HuH-7 (cell line): ENCODE data around the gene PRDM11.

Experiments
- DNase-seq: peaks from one replicate; pipeline ENCODE4 v3.0.0; 2011; ENCODE audit warnings: low spot score

PRDM11 gene

DNA sequence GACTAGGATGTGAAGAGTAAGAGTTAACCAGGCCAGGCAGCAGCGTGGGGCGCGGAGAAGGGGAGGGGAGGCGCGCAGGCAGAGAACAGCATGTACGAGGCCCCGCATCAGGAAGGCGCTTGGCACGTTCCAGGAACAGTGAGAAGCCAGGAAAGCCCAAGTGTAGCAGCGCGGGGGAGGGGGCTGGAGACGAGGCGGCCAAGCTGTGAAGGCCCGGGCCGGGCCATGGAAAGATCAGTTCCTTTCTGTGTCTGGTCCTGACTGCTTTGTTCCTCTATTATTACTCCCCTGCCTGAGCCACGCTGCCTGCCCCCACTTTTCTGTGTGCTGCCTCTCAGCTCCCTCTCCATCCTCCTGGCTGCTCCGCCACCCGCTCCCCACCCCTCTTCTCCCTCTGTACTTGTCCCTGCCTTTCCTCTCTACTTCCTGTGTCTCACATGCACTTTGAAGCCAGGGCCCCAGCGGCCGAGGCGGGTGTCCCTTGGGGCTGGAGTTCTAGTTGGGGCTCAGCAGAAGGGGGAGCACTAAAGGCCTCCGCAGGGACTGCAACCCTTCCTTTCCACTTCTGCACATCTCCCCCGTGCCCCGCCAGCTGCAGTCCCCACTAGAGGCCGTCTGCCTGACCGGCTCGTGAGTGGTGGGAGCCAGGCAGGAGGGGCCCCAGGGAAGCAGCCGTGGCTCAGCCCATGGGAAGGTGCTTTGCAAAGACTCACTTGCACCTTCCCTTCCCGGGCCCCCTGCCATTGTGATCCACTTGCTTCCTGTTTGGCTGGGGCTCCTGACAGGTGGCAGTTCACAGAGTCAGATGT, 63.7 kb downstream of the PRDM11 start:
- no peak for DNase-seq

DNA sequence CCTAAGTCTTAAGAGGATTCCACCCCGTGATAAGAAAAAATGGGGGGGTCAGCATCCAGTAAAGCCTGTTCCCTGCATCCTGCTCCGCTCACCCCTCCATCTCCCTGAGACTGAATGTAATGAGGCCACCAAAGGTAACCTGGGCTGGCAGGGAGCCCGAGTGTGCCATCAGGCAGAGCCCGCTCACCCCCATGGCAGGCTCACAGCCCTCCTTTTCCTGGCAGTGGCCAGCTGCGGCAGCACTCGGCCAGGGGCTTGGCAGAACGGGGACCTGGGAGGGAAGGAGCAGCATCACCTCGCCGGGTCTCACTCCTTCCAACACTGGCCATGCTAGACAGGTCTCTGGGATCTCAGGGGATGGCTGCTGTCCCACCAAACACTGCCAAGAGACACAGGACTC, 64.4 kb downstream of the PRDM11 start:
- no peak for DNase-seq

- no peak for DNase-seq
Observed at GRCh38 chr11:45211732-45212131, 65.3 kb downstream of the PRDM11 start.

- DNase-seq = peak; percentile 49
Observed at GRCh38 chr11:45212566-45213315, 66.3 kb downstream of the PRDM11 start.

GRCh38 chr11:45213316-45213665, 66.9 kb downstream of the PRDM11 start:
- no peak for DNase-seq

DNA sequence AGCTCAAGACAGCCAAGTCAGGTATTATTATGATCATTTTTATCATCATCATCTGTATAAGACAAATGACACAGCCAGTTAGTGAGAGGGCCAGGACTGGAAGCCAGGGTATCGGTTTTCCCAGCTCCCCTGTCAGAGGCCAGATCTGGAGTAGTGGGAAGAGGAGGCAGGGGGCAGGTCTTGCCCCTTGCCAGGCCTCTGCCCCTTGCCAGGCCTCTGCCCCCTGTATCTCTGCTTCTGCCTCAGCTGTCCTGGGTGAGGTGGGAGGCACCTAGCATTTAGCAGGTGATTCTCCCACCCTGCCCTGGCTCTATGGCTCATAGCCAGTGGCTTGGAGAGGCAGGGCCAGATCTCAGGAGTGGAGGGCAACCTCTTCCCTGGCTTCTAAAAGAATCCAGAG, 67.3 kb downstream of the PRDM11 start:
- DNase-seq = no peak

GRCh38 chr11:45215098-45215865, 68.8 kb downstream of the PRDM11 start:
- DNase-seq = no peak

GRCh38 chr11:45216031-45216430, 69.6 kb downstream of the PRDM11 start:
- no peak for DNase-seq

- DNase-seq = no peak
Observed at GRCh38 chr11:45216901-45217300, 70.5 kb downstream of the PRDM11 start.

DNA sequence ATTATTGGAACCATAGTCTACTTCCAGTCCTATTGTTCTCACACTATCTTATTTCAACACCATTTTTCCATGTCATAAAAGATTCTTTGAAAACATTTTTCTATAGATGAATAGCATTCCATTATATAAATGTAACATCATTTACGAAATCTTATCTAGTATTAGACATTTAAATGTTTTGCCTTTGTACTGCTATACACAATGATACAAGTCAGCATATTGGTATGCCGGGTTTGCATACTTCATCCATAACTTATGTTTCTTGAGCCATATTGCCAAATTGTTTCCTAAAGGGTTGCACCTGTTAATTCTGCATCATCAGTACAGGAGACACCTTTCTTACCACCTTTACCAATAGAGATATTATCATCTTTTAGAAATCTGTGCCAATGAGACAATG, 71.6 kb downstream of the PRDM11 start:
- DNase-seq = no peak

GRCh38 chr11:45218705-45219104, 72.3 kb downstream of the PRDM11 start:
- no peak for DNase-seq

GRCh38 chr11:45219411-45219810, 73.0 kb downstream of the PRDM11 start:
- no peak for DNase-seq

DNA sequence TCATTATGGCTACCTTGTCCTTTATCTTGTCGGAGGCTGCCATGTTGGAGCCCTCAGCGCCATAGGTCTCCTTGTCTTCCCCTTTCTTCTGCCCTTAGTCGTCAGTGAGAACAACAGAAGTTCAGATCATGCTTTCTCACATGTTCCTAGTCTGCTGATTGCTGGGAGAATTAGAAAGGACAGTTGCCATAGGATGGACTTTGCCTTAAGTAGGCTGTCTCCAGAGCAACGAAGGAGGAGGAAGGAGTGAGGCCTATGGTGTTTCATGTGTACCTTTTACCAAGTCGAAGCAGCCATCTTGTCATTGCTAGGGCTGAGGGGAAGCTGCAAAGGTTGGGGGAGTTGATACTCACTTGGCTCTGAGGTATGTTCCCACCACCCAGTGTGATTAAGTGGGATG, 77.1 kb downstream of the PRDM11 start:
- DNase-seq = no peak

DNA sequence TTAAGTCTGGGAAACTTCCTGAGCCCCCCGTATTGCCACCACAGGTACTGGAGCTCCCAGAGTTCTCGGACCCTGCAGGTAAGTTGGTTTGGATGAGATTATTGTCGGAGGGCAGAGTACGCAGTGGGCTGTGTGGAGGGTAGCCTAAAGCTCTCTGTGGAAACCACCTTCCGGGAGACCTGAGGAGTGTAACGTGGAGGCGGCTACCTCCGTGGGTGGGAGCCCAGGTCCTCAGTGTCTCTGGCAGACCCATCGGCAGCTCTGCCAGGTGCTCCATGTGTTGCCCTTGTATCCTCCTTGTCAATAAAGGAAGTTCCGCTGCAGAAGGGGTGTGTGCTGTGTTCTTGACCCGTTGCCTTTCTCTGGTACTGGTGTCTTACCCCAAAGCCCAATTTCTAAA, 78.3 kb downstream of the PRDM11 start:
- no peak for DNase-seq

- DNase-seq = no peak
Observed at GRCh38 chr11:45225277-45225676, 78.8 kb downstream of the PRDM11 start.

DNA sequence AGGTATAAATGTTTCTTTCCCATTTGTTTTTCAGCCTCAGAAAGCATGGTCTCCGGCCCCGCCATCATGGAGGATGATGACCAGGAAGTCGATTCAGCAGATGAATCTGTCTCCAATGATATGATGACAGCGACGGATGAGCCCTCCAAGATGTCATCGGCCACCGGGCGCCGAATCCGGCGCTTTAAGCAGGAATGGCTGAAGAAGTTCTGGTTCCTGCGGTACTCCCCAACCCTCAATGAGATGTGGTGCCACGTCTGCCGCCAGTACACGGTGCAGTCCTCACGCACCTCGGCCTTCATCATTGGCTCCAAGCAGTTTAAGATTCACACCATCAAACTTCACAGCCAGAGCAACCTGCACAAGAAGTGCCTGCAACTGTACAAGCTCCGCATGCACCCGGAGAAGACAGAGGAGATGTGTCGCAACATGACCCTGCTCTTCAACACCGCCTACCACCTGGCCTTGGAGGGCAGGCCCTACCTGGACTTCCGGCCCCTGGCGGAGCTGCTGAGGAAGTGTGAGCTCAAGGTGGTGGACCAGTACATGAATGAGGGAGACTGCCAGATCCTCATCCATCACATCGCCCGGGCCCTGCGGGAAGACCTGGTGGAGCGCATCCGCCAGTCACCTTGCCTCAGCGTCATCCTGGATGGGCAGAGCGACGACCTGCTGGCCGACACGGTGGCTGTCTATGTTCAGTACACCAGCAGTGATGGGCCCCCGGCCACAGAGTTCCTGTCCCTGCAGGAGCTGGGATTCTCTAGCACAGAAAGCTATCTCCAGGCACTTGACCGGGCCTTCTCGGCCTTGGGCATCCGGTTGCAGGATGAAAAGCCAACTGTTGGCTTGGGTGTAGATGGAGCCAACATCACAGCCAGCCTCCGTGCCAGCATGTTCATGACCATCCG, 79.8 kb downstream of the PRDM11 start:
- no peak for DNase-seq

- DNase-seq = no peak
Observed at GRCh38 chr11:45226901-45227300, 80.5 kb downstream of the PRDM11 start.

DNA sequence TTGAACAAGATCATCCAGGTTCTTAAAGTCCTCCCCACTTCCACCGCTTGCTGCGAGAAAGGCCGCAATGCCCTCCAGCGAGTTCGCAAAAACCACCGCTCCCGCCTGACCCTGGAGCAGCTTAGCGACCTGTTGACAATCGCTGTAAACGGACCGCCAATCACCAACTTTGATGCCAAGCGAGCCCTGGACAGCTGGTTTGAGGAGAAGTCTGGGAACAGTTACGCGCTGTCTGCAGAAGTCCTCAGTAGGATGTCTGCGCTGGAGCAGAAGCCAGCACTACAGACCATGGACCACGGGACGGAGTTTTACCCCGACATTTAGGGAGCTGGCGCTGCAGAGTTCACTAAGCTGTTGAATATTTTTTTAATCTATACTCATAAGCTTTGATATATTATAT, 81.4 kb downstream of the PRDM11 start:
- DNase-seq = no peak

- DNase-seq = no peak
Observed at GRCh38 chr11:45229401-45230020, 83.1 kb downstream of the PRDM11 start.

DNA sequence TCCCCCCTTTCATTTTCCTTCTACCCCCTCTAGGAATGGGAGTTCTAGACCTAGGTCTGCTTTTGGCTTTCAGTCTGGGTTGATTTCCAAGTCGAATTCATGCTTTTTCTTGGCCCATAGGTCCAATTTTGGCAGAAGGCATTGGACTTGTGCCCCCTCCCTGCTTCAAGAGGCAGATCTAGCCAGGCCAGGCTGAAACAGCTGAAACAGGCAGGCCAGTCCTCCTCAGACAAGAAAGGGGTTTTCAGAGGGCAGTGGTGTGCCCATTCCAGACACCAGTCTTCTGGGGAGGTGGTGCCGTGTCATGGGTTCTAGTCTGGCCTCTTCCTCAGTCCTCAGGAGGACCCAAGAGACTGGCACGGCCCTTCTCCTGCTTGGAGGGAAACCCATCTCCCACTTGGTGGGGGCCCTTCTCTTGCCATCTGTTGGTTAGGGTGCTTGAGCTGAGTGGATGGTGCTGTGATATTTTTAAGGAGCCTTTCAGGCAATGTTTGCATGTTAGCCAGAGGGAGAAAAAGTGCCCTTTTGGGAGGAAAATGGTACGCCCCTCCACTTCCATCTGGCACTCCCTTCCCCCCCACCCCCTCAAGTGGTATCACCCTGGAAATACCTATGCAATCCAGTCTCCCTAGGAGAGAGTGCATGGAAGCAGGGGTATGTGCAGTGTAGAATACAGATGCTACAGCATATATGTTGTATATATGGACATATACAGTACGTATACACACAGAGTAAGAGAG, 86.1 kb downstream of the PRDM11 start:
- no peak for DNase-seq
